ENCODE measurements around the gene RASGEF1C.

DNA sequence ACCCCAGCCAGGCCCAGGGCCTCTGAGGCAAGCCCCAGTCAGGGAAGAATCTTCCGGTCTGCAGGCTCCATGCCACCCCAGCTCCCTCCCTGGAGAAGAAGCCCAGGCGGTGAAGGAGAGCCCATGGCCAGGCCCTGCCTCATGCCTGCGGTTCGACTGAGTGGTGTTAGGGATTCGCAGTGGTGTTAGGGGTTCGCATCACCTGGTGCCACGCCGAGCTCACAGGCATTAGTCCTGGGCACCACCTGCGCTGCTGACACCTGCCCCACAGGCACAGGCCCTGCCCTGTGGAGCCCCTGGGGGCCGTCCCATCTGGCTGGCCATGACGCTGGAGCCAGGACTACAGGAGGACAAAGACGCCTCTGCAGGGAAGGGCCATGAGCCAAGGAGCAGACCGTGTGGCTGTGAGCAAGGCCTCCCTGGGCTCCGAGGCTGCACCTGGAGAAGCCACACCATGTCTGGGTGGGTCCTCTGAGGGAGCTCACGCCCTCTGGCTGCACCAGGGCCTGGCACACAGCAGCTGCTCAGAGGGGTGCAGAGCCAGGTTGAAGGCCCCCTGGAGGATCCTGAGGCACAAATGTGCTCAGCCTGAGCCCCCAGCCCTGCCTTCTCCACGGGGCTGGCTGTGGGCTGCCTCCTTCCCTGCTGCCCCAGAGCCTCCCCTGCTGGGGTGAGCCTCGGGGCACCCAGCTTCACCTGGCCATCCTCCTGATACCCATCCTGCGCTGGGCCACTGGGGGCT is 109.8 kb downstream of the RASGEF1C start:
- TF ChIP-seq CTCF (IDR thresholded peaks at IDR 0.05) (no peak), POLR2A (IDR thresholded peaks at IDR 0.05) (no peak)
